ENCODE measurements around the gene TRIO.

GRCh38 chr5:14362491-14362890 lies 219.3 kb downstream of the TRIO start:
- TF ChIP-seq TOX (CRISPR knock-in tag; IDR thresholded peaks at IDR 0.05; ENCODE audit: borderline replicate concordance) (no peak), CSRNP3 (CRISPR knock-in tag; IDR thresholded peaks at IDR 0.05) (no peak), ZFP3 (CRISPR knock-in tag; IDR thresholded peaks at IDR 0.05) (no peak), ZFP30 (CRISPR knock-in tag; IDR thresholded peaks at IDR 0.05) (no peak), ESRRG (CRISPR knock-in tag; IDR thresholded peaks at IDR 0.05) (no peak), CREB5 (CRISPR knock-in tag; IDR thresholded peaks at IDR 0.05; ENCODE audit: low read depth) (no peak), ZNF565 (CRISPR knock-in tag; conservative IDR thresholded peaks at IDR 0.05; ENCODE audit: low read depth) (no peak), CSDC2 (CRISPR knock-in tag; IDR thresholded peaks at IDR 0.05) (no peak), RARB (CRISPR knock-in tag; IDR thresholded peaks at IDR 0.05) (no peak), GLIS3 (CRISPR knock-in tag; IDR thresholded peaks at IDR 0.05) (no peak), POU6F1 (CRISPR knock-in tag; IDR thresholded peaks at IDR 0.05; ENCODE audit: borderline replicate concordance, low read depth) (no peak), ZC3H10 (CRISPR knock-in tag; IDR thresholded peaks at IDR 0.05) (no peak), PATZ1 (CRISPR knock-in tag; IDR thresholded peaks at IDR 0.05; ENCODE audit: borderline replicate concordance) (no peak)
